ENCODE results near the gene PLD6.

DNA sequence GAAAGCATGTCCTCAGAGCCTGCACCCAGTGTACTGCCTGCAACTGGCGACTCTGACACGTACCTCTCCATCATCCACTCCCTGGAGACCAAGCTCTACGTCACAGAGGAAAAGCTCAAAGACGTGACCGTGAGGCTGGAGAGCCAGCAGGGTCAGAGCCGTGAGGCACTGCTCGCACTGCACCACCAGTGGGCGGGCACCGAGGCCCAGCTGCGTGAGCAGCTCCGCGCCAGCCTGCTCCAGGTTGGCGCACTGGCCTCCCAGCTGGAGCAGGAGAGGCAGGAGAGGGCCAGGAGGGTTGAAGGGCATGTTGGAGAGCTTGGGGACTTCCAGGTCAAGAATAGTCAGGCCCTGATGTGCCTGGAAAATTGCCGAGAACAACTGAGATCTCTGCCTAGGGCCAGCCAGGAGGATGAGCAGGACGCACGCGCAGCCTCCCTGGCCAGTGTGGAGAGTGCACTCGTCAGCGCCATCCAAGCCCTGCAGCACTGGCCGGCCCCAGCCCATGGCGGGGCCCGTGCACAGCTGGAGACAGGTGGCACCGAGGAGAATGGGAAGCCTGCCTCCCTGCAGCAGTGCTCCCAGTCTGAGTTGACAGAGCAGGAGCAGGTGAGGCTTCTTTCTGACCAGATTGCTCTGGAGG, 40.3 kb downstream of the PLD6 start:
- TF ChIP-seq, protein P1, sequence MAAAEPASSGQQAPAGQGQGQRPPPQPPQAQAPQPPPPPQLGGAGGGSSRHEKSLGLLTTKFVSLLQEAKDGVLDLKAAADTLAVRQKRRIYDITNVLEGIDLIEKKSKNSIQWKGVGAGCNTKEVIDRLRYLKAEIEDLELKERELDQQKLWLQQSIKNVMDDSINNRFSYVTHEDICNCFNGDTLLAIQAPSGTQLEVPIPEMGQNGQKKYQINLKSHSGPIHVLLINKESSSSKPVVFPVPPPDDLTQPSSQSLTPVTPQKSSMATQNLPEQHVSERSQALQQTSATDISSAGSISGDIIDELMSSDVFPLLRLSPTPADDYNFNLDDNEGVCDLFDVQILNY (CRISPR knock-in tag; IDR thresholded peaks at IDR 0.05), result no peak
- TF ChIP-seq, protein P2, sequence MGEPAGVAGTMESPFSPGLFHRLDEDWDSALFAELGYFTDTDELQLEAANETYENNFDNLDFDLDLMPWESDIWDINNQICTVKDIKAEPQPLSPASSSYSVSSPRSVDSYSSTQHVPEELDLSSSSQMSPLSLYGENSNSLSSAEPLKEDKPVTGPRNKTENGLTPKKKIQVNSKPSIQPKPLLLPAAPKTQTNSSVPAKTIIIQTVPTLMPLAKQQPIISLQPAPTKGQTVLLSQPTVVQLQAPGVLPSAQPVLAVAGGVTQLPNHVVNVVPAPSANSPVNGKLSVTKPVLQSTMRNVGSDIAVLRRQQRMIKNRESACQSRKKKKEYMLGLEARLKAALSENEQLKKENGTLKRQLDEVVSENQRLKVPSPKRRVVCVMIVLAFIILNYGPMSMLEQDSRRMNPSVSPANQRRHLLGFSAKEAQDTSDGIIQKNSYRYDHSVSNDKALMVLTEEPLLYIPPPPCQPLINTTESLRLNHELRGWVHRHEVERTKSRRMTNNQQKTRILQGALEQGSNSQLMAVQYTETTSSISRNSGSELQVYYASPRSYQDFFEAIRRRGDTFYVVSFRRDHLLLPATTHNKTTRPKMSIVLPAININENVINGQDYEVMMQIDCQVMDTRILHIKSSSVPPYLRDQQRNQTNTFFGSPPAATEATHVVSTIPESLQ (CRISPR knock-in tag; IDR thresholded peaks at IDR 0.05), result no peak
- no peak for TF ChIP-seq SP1 (CRISPR knock-in tag; conservative IDR thresholded peaks at IDR 0.05)
- TF ChIP-seq, protein P3, sequence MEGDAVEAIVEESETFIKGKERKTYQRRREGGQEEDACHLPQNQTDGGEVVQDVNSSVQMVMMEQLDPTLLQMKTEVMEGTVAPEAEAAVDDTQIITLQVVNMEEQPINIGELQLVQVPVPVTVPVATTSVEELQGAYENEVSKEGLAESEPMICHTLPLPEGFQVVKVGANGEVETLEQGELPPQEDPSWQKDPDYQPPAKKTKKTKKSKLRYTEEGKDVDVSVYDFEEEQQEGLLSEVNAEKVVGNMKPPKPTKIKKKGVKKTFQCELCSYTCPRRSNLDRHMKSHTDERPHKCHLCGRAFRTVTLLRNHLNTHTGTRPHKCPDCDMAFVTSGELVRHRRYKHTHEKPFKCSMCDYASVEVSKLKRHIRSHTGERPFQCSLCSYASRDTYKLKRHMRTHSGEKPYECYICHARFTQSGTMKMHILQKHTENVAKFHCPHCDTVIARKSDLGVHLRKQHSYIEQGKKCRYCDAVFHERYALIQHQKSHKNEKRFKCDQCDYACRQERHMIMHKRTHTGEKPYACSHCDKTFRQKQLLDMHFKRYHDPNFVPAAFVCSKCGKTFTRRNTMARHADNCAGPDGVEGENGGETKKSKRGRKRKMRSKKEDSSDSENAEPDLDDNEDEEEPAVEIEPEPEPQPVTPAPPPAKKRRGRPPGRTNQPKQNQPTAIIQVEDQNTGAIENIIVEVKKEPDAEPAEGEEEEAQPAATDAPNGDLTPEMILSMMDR (IDR thresholded peaks at IDR 0.05), result no peak

Data from WTC11 (cell line).